HG03460 (cell line): ENCODE measurements around the gene ZNF180.
"Not testable (repeated sequence)": the region's sequence is repeated elsewhere in the genome, so short reads cannot be mapped to it uniquely, and the experiment has no call there.

ENCODE experiments used
- ATAC-seq: cut with Tn5 transposase; IDR thresholded peaks from one replicate; pipeline ENCODE4 v1.9.1; 2021; ENCODE audit not compliant: unreplicated experiment

ZNF180 gene

DNA sequence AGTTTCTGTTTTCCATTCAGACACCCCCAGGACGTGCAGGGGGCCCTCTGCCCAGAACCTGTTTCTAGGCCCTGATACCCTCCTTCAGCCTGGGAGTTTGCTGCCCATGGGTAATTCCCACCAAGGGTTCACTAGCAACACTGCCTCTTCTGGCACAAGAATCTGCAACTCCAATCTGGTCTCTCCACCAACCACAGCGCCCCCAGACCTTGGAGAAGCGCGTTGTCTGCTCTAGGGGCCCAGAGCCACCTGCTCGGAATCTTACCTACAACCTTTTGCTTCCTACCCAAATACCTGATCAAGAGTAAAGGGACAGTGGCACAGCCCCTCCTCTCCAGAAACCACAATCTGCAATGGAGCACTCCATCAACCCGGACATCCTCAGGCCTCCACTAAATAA, 763 bp downstream of the ZNF180 start:
- ATAC-seq: no peak

DNA sequence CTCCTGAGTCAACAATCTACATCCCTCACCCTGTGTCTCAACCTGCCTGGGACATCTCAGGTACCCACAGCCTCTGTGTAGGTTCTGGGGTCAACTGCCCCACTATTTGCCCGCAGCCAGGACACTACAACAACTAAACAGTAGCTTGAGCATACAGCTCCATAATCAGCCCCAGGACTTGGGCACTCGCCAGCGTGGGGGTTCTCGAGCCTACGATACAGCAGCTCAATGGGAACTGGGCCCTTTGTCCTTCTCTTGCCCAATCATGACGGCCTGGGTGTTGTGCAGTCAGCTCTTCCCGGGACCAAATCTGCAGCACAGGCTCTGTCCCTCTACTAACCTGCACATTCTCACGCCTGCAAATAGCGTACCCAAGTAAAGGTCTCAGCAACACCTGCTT, 1.3 kb downstream of the ZNF180 start:
- ATAC-seq: no peak

- ATAC-seq: no peak
Observed at GRCh38 chr19:44496711-44497110, 3.6 kb downstream of the ZNF180 start.

GRCh38 chr19:44476559-44477408, 23.5 kb downstream of the ZNF180 start:
- ATAC-seq: no peak

DNA sequence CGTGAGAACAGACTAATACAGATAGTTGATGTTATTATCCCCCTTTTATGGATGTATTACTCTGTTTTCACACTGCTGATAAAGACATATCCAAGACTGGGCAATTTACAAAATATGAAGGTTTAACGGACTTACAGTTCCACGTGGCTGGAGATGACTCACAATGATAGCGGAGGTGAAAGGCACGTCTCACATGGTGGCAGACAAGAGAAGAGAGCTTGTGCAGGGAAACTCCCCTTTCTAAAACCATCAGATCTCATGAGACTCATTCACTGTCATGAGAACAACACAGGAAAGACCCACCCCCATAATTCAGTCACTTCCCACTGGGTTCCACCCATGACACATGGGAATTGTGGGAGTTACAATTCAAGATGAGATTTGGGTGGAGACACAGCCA, 31.6 kb downstream of the ZNF180 start:
- ATAC-seq: not testable (repeated sequence)

DNA sequence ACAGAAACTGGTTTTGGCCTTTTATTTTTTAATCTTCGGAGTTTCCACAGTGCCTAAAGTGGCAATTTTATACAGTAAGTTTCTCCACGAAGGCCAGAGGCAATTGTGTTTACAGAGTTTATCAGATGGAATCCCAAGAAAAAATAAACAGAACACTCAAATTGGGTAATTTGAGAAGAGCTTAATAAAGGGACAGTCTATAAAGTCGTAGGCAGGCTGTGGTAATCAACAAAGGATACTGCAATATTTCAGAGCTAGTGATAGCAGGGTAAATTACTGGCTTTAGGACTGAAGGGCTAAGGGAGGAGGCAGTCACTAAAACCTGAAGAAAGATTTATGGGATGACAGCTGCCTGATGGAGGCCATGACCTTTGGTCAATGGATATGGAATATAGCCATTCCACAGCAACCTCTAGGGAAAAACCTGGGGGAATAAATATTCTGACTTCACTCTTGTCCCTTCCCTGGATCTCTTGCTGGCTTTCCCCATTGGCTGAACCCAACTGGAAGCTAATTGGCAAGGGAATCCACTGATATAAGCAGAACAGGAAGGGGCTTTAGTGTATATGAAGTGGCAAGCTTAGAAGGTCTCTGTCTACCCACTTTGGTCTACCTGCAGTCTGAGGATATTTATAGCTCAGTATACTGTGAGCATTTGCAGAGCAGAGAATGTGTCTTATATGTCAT, 37.6 kb downstream of the ZNF180 start:
- ATAC-seq: not testable (repeated sequence)

- not testable (repeated sequence) for ATAC-seq
Observed at GRCh38 chr19:44456016-44456415, 44.3 kb downstream of the ZNF180 start.

DNA sequence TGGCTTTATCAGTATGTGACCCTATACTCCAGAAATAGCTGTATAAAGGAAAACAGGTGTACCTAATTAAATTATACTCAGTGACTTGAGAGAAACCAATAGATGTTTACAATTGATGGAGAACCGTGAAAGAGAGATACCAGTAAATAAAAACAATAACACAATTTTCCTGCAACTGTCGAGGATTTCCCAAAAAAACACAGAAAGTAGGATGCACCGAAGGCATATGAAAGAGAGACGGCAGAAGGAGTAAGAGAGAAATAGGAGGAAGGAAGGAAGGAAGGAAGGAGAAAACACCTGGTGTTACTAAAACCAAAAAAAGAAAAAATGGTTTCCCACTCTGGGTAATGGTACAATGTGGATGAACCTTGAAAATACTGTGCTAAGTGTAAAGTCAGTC, 45.2 kb downstream of the ZNF180 start:
- ATAC-seq: no peak

GRCh38 chr19:44452367-44452766, 48.0 kb downstream of the ZNF180 start:
- ATAC-seq: no peak

GRCh38 chr19:44451687-44452086, 48.6 kb downstream of the ZNF180 start:
- ATAC-seq: no peak

DNA sequence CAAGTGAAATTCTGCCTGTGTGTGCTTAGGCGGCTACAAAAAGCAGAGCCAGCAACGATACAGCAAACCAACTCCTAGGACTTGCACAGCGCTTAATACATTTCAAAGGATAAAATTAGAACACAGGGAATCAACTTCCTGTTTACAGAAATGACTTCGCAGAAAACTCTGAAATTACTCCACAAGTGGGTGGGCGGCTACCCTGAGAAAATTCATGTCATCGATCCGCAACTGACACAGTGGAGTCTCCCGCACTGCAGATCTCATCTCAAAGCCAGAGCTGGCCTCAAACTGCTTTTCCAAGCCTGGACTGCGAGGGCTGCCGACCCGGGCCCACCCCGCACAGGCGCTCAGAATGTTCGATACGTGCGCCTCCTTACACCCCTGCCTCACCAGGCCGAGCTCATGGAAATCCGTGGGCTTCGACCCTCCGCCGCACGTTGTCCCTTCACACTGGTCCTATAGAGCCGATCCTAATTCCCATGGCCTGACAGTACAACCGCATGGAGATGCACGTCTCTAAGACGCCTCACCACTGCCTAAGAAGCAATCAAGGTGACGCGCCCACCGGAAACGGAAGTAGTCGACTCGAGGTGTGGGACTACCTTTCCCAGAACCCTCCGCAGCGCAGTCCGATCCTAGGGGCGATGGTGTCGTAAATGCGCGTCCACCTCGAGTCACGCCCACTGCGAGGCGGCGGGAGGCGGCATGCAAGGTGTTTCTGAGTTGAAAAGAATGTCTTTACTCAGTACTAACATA, 52.2 kb downstream of the ZNF180 start, which contains the start of gene ZNF229:
Gene ZNF229, minus strand, starts transcription at position 557 of the 759 bp plus-strand sequence. CDS start 5,625 bp downstream, outside the sequence.
- no peak for ATAC-seq

GRCh38 chr19:44438441-44438840, 61.9 kb downstream of the ZNF180 start:
- no peak for ATAC-seq

- ATAC-seq: no peak
Observed at GRCh38 chr19:44435441-44435840, 64.9 kb downstream of the ZNF180 start.

DNA sequence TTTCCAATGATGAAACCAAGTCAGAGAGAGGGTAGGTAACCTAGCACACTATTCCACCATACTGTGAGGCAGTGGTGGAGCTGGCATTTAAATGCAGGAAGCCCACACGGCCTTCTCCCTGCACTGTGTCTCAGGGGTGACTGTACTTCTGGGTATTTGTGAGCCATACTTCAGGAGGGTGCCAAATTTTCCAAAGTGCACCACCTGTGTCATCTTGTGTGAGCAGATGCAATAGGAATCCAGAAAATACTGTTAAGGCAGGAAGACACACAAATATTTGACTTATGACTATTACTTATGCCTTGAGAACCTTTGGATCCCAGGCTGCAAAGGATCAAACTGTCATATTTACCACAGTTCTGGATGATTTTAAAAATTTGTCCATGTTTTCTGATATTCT, 69.4 kb downstream of the ZNF180 start:
- no peak for ATAC-seq
